ENCODE measurements around the gene RPRD1B.

RPRD1B gene

GRCh38 chr20:38036366-38036765 is 2.8 kb downstream of the RPRD1B start:
- DNase-seq (ENCODE audit: low read depth in 2 of 2): no peak

- no peak for DNase-seq (ENCODE audit: low read depth in 2 of 2)
Observed at GRCh38 chr20:38040276-38040675, 6.7 kb downstream of the RPRD1B start.

GRCh38 chr20:38043512-38044300 is 10.2 kb downstream of the RPRD1B start:
- DNase-seq (ENCODE audit: low read depth in 2 of 2): no peak

- no peak for DNase-seq (ENCODE audit: low read depth in 2 of 2)
Observed at GRCh38 chr20:38044685-38045084, 11.1 kb downstream of the RPRD1B start.

- no peak for DNase-seq (ENCODE audit: low read depth in 2 of 2)
Observed at GRCh38 chr20:38046572-38046971, 13.0 kb downstream of the RPRD1B start.

- DNase-seq (ENCODE audit: low read depth in 2 of 2): no peak
Observed at GRCh38 chr20:38049800-38050199, 16.3 kb downstream of the RPRD1B start.

GRCh38 chr20:38050686-38051085 is 17.1 kb downstream of the RPRD1B start:
- DNase-seq (ENCODE audit: low read depth in 2 of 2): no peak

- no peak for DNase-seq (ENCODE audit: low read depth in 2 of 2)
Observed at GRCh38 chr20:38052870-38053269, 19.3 kb downstream of the RPRD1B start.

GRCh38 chr20:38054647-38055046 is 21.1 kb downstream of the RPRD1B start:
- no peak for DNase-seq (ENCODE audit: low read depth in 2 of 2)

- no peak for DNase-seq (ENCODE audit: low read depth in 2 of 2)
Observed at GRCh38 chr20:38055294-38055693, 21.7 kb downstream of the RPRD1B start.

GRCh38 chr20:38055848-38056247 is 22.3 kb downstream of the RPRD1B start:
- DNase-seq (ENCODE audit: low read depth in 2 of 2): no peak

- peak; percentile 58 to 66 for DNase-seq (ENCODE audit: low read depth in 2 of 2)
Observed at GRCh38 chr20:38057351-38057972, 23.9 kb downstream of the RPRD1B start.

- DNase-seq (ENCODE audit: low read depth in 2 of 2): no peak
Observed at GRCh38 chr20:38059832-38060231, 26.3 kb downstream of the RPRD1B start.

- no peak for DNase-seq (ENCODE audit: low read depth in 2 of 2)
Observed at GRCh38 chr20:38060536-38060935, 27.0 kb downstream of the RPRD1B start.

GRCh38 chr20:38061109-38061508 is 27.6 kb downstream of the RPRD1B start:
- no peak for DNase-seq (ENCODE audit: low read depth in 2 of 2)

GRCh38 chr20:38062890-38063289 is 29.3 kb downstream of the RPRD1B start:
- DNase-seq (ENCODE audit: low read depth in 2 of 2): no peak

- DNase-seq (ENCODE audit: low read depth in 2 of 2): no peak
Observed at GRCh38 chr20:38063911-38064530, 30.5 kb downstream of the RPRD1B start.

- no peak for DNase-seq (ENCODE audit: low read depth in 2 of 2)
Observed at GRCh38 chr20:38065764-38066375, 32.3 kb downstream of the RPRD1B start.

GRCh38 chr20:38066969-38067716 is 33.6 kb downstream of the RPRD1B start:
- DNase-seq (ENCODE audit: low read depth in 2 of 2): no peak

GRCh38 chr20:38067717-38068365 is 34.3 kb downstream of the RPRD1B start:
- no peak for DNase-seq (ENCODE audit: low read depth in 2 of 2)

GRCh38 chr20:38072898-38073297 is 39.4 kb downstream of the RPRD1B start:
- no peak for DNase-seq (ENCODE audit: low read depth in 2 of 2)

Data from stimulated activated CD4-positive, alpha-beta T cell treated with anti-CD3 and anti-CD28 coated beads, Interleukin-4, amount 100 ng/mL, for 48 hours (primary cell).